MM.1S (cell line): ENCODE data around the gene MAP3K19.

Experiments
- EZH2 ChIP-seq: fragments of 300-600 bp; sonication (generic); optimal IDR thresholded peaks from 2 replicates; pipeline ENCODE3; 2017; ENCODE audit warnings: low read depth, mild to moderate bottlenecking, antibody characterized with exemption, low read length, mixed read lengths
- EZH2phosphoT487 ChIP-seq: fragments of 300-600 bp; sonication (generic); IDR thresholded peaks from 2 replicates; pipeline ENCODE4 v1.6.1; 2018; ENCODE audit warnings: antibody characterized with exemption, low read length
- TF ChIP-seq, protein P1 (sequence below): fragments of 300-600 bp; sonication (generic); IDR thresholded peaks from 2 replicates; pipeline ENCODE4 v1.5.1; 2016; ENCODE audit warnings: antibody characterized with exemption, low read length, mixed read lengths

DNA sequence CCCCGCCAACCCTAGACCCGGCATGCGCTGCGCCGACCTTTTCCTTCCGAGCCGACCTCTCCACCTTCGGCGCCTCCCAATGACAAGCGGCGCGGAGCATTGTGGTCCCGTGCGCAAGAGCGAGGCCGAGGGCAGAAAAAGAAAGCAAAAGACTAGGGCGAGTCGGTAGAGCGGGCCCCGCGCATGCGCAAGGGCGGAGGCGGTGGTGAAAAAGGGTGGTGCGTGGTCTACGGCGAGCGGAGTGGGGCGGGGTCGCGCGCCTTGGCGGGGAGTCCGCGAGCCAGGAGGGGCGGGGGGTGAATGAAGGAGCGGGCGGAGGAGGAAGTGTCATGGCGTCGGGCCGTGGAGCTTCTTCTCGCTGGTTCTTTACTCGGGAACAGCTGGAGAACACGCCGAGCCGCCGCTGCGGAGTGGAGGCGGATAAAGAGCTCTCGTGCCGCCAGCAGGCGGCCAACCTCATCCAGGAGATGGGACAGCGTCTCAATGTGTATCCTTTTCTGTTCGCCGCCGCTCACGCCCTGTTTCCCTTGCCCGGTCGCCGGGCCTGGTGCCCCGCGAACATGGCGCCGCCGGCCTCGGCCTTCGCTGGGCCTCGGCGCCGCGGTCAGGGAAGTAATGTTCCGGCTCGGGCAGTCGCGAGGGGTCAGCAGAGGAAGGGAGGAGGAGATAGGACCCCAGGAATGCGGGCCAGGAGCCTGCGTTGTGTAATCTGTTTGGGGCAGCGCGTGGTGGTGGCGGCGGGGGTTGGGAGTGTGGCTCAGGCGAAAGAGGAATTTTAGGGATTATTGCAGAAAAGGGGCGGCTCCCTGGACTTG, 128.5 kb downstream of the MAP3K19 start, which contains the start of gene CCNT2:
- TF ChIP-seq, protein P1, sequence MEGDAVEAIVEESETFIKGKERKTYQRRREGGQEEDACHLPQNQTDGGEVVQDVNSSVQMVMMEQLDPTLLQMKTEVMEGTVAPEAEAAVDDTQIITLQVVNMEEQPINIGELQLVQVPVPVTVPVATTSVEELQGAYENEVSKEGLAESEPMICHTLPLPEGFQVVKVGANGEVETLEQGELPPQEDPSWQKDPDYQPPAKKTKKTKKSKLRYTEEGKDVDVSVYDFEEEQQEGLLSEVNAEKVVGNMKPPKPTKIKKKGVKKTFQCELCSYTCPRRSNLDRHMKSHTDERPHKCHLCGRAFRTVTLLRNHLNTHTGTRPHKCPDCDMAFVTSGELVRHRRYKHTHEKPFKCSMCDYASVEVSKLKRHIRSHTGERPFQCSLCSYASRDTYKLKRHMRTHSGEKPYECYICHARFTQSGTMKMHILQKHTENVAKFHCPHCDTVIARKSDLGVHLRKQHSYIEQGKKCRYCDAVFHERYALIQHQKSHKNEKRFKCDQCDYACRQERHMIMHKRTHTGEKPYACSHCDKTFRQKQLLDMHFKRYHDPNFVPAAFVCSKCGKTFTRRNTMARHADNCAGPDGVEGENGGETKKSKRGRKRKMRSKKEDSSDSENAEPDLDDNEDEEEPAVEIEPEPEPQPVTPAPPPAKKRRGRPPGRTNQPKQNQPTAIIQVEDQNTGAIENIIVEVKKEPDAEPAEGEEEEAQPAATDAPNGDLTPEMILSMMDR, result no peak
- TF ChIP-seq EZH2 (no peak), EZH2phosphoT487 (no peak)
